ENCODE results near the gene CYP26C1. TPM values are rescaled to one million over a fixed set of nuclear protein-coding genes. Genes with fewer than 3 reads are reported as not detected.

Gene CYP26C1
- total and polyA plus RNA-seq, 4 experiments from 2014 or later, result 0.08 to 0.22 (median 0.20) TPM; not detected in 1

DNA sequence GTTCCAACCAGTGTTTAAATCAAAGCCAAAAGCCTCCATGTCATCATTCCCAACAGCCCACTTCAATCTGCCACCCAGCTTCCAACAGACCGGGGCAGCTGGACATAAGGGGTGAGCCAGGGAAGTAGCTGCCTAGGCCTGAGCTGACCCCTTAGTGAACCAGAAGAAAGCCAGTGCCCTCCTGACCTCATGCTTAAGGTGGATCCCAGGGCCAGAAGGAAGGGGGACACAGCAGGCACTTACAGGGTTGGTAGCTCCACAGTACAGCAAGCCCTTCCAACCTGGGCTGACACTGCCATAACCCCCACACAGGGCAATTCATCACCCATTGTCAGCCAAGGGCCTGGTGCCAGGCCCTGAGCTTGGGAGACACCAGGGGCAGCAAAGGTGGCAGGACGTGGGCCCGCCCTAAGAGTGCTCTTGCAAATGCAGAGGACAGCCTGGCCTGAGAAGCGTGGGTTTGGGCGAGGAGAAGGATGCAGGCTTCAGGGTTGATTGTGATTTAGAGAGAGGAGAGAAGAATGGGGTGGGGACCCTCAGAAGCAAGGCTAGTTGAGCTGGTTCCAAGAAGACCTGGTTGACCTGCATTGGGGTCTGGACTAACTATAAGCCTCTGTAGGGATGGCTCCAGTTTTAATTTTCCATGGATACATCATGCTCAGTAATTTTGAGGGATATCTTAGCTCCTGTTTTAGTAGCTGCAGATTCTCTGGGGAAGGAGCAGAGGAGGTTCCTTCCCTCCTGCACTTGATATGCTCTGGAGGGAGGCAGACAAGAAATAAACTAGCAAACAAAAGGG is 10.0 kb downstream of the CYP26C1 start:
- peaks cover 29% of the 10 kb centered on the region for H3K27me3 ChIP-seq (ENCODE audit: insufficient read depth, low read length)
- peaks cover 0 to 1% (median 0%) of the 10 kb centered on the region in 8 donors for H3K9me3 Mint-ChIP-seq
- peak overlapping the region; percentile 17 to 66 (median 41) for H3K4me3 Mint-ChIP-seq
- H3K36me3 Mint-ChIP-seq, result no peaks in the 10 kb centered on the region
- DNase-seq, result no peak
- ChIA-PET CTCF (ENCODE audit: partially characterized antibody) (interaction anchor here (0.5 to 1.1 kb wide), 2 partner anchors 9 to 217 kb away, joined by 3 read pairs; no protein-coding TSS in a partner anchor), POLR2A (ENCODE audit: partially characterized antibody) (no interaction called here)
- no peaks in the 10 kb centered on the region for H3K36me3 ChIP-seq (ENCODE audit: insufficient read depth, low read length)
- H3K27me3 Mint-ChIP-seq, result peaks cover 59 to 61% of the 10 kb centered on the region in 2 donors
- no peaks in the 10 kb centered on the region for H3K9me3 ChIP-seq (ENCODE audit: control insufficient read depth in 1 of 2, low read length in 2 of 2)
- no peak overlapping the region for H3K4me3 ChIP-seq (ENCODE audit: low read length in 2 of 2)
- peaks cover 12 to 77% (median 46%) of the 10 kb centered on the region in 4 donors for H3K4me1 Mint-ChIP-seq
- intact Hi-C loops (cut with micrococcal nuclease), result no loop called here
- H3K27ac ChIP-seq (ENCODE audit: low read depth, low read length), result no peak overlapping the region
- peaks cover 43% of the 10 kb centered on the region for H3K4me1 ChIP-seq (ENCODE audit: insufficient read depth, low read length)
- peak overlapping the region in 1 of 7 donors; percentile 44 for H3K27ac Mint-ChIP-seq

DNA sequence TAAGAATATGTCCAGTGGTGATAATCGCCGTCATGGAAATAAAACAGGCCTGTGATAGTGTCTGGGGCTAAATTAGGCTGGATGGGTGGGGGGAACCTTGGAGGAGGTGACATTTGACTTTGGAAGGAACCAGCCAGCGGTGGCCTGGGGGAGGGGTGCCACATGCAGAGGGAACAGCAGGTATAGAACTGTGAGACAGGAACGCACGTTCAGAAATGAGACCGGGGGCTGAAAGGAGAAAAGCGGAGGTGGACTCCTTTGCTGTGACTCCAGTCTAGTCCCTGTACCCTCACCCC is 10.5 kb downstream of the CYP26C1 start:
- H3K36me3 ChIP-seq (ENCODE audit: insufficient read depth, low read length), result no peaks in the 10 kb centered on the region
- H3K27ac ChIP-seq (ENCODE audit: low read depth, low read length), result no peak overlapping the region
- ChIA-PET CTCF (ENCODE audit: partially characterized antibody) (interaction anchor here (1.1 kb wide), 1 partner anchor 9 kb away, joined by 3 read pairs; no protein-coding TSS in a partner anchor), POLR2A (ENCODE audit: partially characterized antibody) (no interaction called here)
- Mint-ChIP-seq H3K27me3 (peaks cover 62 to 63% of the 10 kb centered on the region in 2 donors), H3K36me3 (no peaks in the 10 kb centered on the region), H3K9me3 (peaks cover 0 to 1% (median 0%) of the 10 kb centered on the region in 8 donors), H3K27ac (no peak overlapping the region), H3K4me1 (peaks cover 12 to 80% (median 47%) of the 10 kb centered on the region in 4 donors), H3K4me3 (peak overlapping the region in 4 of 8 donors; percentile 9 to 66 (median 50))
- peaks cover 45% of the 10 kb centered on the region for H3K4me1 ChIP-seq (ENCODE audit: insufficient read depth, low read length)
- H3K27me3 ChIP-seq (ENCODE audit: insufficient read depth, low read length), result peaks cover 29% of the 10 kb centered on the region
- H3K9me3 ChIP-seq (ENCODE audit: control insufficient read depth in 1 of 2, low read length in 2 of 2), result no peaks in the 10 kb centered on the region
- DNase-seq, result no peak
- H3K4me3 ChIP-seq (ENCODE audit: low read length in 2 of 2), result no peak overlapping the region
- intact Hi-C loops (cut with micrococcal nuclease), result no loop called here

GRCh38 chr10:93071674-93072224 is 11.2 kb downstream of the CYP26C1 start:
- Histone ChIP-seq H3K4me1 (ENCODE audit: insufficient read depth, low read length) (peaks cover 45% of the 10 kb centered on the region), H3K9me3 (ENCODE audit: control insufficient read depth in 1 of 2, low read length in 2 of 2) (no peaks in the 10 kb centered on the region), H3K27ac (ENCODE audit: low read depth, low read length) (no peak overlapping the region), H3K4me3 (ENCODE audit: low read length in 2 of 2) (no peak overlapping the region), H3K27me3 (ENCODE audit: insufficient read depth, low read length) (peaks cover 29% of the 10 kb centered on the region), H3K36me3 (ENCODE audit: insufficient read depth, low read length) (no peaks in the 10 kb centered on the region)
- Mint-ChIP-seq H3K27me3 (peaks cover 62 to 64% of the 10 kb centered on the region in 2 donors), H3K4me3 (peak overlapping the region in 7 of 8 donors; percentile 48 to 78 (median 70)), H3K4me1 (peaks cover 12 to 75% (median 47%) of the 10 kb centered on the region in 4 donors), H3K9me3 (peaks cover 0 to 1% (median 0%) of the 10 kb centered on the region in 8 donors), H3K36me3 (no peaks in the 10 kb centered on the region), H3K27ac (no peak overlapping the region)
- CTCF ChIA-PET (ENCODE audit: partially characterized antibody), result no interaction called here
- POLR2A ChIA-PET (ENCODE audit: partially characterized antibody), result no interaction called here
- intact Hi-C loops (cut with micrococcal nuclease), result no loop called here
- no peak for DNase-seq

- H3K9me3 Mint-ChIP-seq, result peaks cover 0 to 1% (median 0%) of the 10 kb centered on the region in 8 donors
- H3K27ac Mint-ChIP-seq, result no peak overlapping the region
- Histone ChIP-seq H3K27me3 (ENCODE audit: insufficient read depth, low read length) (peaks cover 29% of the 10 kb centered on the region), H3K27ac (ENCODE audit: low read depth, low read length) (no peak overlapping the region), H3K36me3 (ENCODE audit: insufficient read depth, low read length) (no peaks in the 10 kb centered on the region), H3K9me3 (ENCODE audit: control insufficient read depth in 1 of 2, low read length in 2 of 2) (no peaks in the 10 kb centered on the region), H3K4me1 (ENCODE audit: insufficient read depth, low read length) (peaks cover 45% of the 10 kb centered on the region), H3K4me3 (ENCODE audit: low read length in 2 of 2) (no peak overlapping the region)
- POLR2A ChIA-PET (ENCODE audit: partially characterized antibody), result no interaction called here
- H3K36me3 Mint-ChIP-seq, result no peaks in the 10 kb centered on the region
- peaks cover 11 to 72% (median 44%) of the 10 kb centered on the region in 4 donors for H3K4me1 Mint-ChIP-seq
- intact Hi-C loops (cut with micrococcal nuclease), result no loop called here
- H3K27me3 Mint-ChIP-seq, result peaks cover 60 to 61% of the 10 kb centered on the region in 2 donors
- no peak for DNase-seq
- CTCF ChIA-PET (ENCODE audit: partially characterized antibody), result no interaction called here
- peak overlapping the region; percentile 48 to 78 (median 70) for H3K4me3 Mint-ChIP-seq
These were observed 11.7 kb downstream of the CYP26C1 start for GRCh38 chr10:93072225-93072712.

- no peak overlapping the region for H3K4me3 ChIP-seq (ENCODE audit: low read length in 2 of 2)
- CTCF ChIA-PET (ENCODE audit: partially characterized antibody), result no interaction called here
- H3K9me3 Mint-ChIP-seq, result peaks cover 0 to 1% (median 0%) of the 10 kb centered on the region in 8 donors
- peaks cover 9 to 65% (median 40%) of the 10 kb centered on the region in 4 donors for H3K4me1 Mint-ChIP-seq
- no peak overlapping the region for H3K27ac Mint-ChIP-seq
- H3K4me3 Mint-ChIP-seq, result peak overlapping the region in 7 of 8 donors; percentile 48 to 78 (median 68)
- H3K27me3 ChIP-seq (ENCODE audit: insufficient read depth, low read length), result peaks cover 26% of the 10 kb centered on the region
- H3K9me3 ChIP-seq (ENCODE audit: control insufficient read depth in 1 of 2, low read length in 2 of 2), result no peaks in the 10 kb centered on the region
- peaks cover 55 to 59% of the 10 kb centered on the region in 2 donors for H3K27me3 Mint-ChIP-seq
- H3K4me1 ChIP-seq (ENCODE audit: insufficient read depth, low read length), result peaks cover 45% of the 10 kb centered on the region
- POLR2A ChIA-PET (ENCODE audit: partially characterized antibody), result no interaction called here
- H3K27ac ChIP-seq (ENCODE audit: low read depth, low read length), result no peak overlapping the region
- DNase-seq, result no peak
- intact Hi-C loops (cut with micrococcal nuclease), result no loop called here
- H3K36me3 Mint-ChIP-seq, result no peaks in the 10 kb centered on the region
- H3K36me3 ChIP-seq (ENCODE audit: insufficient read depth, low read length), result no peaks in the 10 kb centered on the region
These were observed 12.3 kb downstream of the CYP26C1 start for GRCh38 chr10:93072713-93073538.

DNA sequence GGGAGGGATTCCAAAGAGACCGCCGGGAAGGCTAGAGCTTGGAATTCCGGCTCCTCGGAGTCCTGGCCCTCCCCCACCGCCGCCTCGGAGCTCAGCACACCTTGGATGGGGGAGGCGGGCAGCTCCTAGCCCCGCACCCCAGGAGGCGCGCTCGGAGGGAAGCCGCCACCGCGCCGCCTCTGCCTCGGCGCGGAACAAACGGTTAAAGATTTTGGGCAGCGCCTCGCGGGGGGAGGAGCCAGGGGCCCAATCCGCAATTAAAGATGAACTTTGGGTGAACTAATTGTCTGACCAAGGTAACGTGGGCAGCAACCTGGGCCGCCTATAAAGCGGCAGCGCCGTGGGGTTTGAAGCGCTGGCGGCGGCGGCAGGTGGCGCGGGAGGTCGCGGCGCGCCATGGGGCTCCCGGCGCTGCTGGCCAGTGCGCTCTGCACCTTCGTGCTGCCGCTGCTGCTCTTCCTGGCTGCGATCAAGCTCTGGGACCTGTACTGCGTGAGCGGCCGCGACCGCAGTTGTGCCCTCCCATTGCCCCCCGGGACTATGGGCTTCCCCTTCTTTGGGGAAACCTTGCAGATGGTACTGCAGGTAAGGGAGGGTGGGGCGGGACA is 13.0 kb downstream of the CYP26C1 start, which contains the start of gene CYP26A1:
TSS of gene CYP26A1 (plus strand) at position 355 of the 608 bp plus-strand sequence. CDS start at position 397, 42 bp downstream.
- CTCF ChIA-PET (ENCODE audit: partially characterized antibody), result no interaction called here
- intact Hi-C loops (cut with micrococcal nuclease), result no loop called here
- Histone ChIP-seq H3K9me3 (ENCODE audit: control insufficient read depth in 1 of 2, low read length in 2 of 2) (no peaks in the 10 kb centered on the region), H3K27ac (ENCODE audit: low read depth, low read length) (no peak within 1 kb of the TSS), H3K27me3 (ENCODE audit: insufficient read depth, low read length) (peaks cover 26% of the 10 kb centered on the region), H3K4me3 (ENCODE audit: low read length in 2 of 2) (no peak within 1 kb of the TSS), H3K36me3 (ENCODE audit: insufficient read depth, low read length) (no peaks in the 10 kb centered on the region), H3K4me1 (ENCODE audit: insufficient read depth, low read length) (peaks cover 45% of the 10 kb centered on the region)
- no peak within 1 kb of the TSS for H3K27ac Mint-ChIP-seq
- H3K4me1 Mint-ChIP-seq, result peaks cover 7 to 58% (median 36%) of the 10 kb centered on the region in 4 donors
- H3K4me3 Mint-ChIP-seq, result peak within 1 kb of the TSS; percentile 63 to 90 (median 79)
- H3K27me3 Mint-ChIP-seq, result peaks cover 49 to 56% of the 10 kb centered on the region in 2 donors
- POLR2A ChIA-PET (ENCODE audit: partially characterized antibody), result no interaction called here
- H3K9me3 Mint-ChIP-seq, result peaks cover 0 to 1% (median 0%) of the 10 kb centered on the region in 8 donors
- H3K36me3 Mint-ChIP-seq, result no peaks in the 10 kb centered on the region
- DNase-seq, result no peak
